ENCODE measurements around the gene RGS7.

Gene RGS7

DNA sequence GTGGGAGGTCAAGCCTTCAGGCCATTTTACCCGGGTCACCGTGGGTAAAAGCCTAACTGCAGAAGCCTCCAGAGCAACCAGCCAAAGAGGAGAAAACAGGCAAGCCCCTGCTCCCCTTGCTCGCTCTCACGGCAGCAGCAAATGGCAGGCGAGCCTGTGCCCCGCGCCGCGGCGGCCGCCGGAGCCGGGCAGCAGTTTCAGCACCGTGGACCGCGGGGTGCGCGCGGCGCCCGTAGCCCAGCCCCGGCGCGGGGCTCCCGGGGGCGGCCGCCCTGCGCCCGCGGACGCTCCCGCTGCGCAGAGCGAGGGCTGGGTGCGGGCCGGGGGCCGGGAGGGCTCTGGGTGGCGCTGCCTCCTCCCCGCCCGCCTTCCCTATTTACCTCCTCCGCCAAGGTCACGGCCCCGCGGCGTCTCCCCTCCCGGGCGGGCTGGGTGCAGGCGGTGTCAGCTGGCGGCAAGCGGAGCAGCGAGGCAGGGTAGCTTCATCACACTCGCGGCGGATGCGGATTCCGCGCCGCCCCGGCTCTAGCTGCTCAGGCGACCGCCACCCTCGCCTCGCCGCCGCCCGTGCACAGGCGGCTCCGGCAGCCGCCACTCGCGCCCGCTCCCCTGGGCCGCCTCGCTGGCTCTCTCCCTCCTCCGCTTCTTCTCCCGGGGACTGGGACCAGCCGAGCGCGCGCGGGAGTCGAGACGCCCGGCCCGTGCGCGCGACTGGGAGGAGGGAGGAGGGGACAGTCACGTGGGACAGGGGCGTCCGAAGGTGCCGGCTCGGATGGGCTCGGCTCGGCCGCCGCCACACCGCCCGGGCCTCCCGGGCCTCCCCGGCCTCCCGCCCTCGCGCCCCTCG, at the start of gene RGS7:
Gene RGS7, minus strand, starts transcription at position 687 of the 847 bp plus-strand sequence.
- DNase-seq (ENCODE audit: extremely low read depth, low read depth) = no peak
- TF ChIP-seq, protein P1, sequence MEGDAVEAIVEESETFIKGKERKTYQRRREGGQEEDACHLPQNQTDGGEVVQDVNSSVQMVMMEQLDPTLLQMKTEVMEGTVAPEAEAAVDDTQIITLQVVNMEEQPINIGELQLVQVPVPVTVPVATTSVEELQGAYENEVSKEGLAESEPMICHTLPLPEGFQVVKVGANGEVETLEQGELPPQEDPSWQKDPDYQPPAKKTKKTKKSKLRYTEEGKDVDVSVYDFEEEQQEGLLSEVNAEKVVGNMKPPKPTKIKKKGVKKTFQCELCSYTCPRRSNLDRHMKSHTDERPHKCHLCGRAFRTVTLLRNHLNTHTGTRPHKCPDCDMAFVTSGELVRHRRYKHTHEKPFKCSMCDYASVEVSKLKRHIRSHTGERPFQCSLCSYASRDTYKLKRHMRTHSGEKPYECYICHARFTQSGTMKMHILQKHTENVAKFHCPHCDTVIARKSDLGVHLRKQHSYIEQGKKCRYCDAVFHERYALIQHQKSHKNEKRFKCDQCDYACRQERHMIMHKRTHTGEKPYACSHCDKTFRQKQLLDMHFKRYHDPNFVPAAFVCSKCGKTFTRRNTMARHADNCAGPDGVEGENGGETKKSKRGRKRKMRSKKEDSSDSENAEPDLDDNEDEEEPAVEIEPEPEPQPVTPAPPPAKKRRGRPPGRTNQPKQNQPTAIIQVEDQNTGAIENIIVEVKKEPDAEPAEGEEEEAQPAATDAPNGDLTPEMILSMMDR (IDR thresholded peaks at IDR 0.05; ENCODE audit: low read depth, low read length) = no peak

DNA sequence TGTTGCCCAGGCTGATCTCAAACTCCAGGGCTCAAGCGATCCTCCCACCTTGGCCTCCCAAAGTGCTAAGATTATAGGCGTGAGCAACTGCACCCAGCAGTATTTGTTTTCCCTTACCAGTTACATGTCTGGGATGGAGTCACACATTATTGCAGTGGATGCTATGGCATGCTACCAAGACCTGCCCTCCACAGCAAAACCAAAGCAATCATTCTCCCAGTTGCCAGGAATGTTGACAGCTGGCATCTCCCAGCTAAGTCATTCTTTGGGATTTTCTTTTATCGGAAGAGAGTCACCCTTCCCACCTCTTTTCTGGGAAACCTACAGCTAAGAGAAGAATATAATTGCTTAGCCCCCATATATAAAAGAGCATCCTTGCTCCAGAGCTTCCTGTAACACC, 49.4 kb upstream of the RGS7 start:
- TF ChIP-seq, protein P1 (IDR thresholded peaks at IDR 0.05; ENCODE audit: low read depth, low read length) = no peak
- no peak for DNase-seq (ENCODE audit: extremely low read depth, low read depth)

DNA sequence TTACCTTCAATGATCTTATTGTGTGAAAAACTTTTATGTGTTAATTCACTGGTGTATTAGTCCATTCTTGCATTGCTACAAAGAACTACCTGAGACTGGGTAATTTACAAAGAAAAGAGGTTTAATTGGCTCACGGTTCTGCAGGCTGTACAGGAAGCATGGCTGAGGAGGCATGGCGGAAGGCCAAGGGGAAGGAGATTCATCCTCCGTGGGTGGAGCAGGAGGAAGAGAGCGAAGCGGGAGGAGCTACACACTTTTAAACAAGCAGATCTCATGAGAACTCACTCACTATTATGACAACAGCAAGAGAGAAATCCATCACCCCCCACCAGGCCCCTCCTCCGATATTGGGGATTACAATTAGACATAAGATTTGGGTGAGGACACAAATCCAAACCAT, 44.2 kb upstream of the RGS7 start:
- TF ChIP-seq, protein P1 (IDR thresholded peaks at IDR 0.05; ENCODE audit: low read depth, low read length) = no peak
- no peak for DNase-seq (ENCODE audit: extremely low read depth, low read depth)

DNA sequence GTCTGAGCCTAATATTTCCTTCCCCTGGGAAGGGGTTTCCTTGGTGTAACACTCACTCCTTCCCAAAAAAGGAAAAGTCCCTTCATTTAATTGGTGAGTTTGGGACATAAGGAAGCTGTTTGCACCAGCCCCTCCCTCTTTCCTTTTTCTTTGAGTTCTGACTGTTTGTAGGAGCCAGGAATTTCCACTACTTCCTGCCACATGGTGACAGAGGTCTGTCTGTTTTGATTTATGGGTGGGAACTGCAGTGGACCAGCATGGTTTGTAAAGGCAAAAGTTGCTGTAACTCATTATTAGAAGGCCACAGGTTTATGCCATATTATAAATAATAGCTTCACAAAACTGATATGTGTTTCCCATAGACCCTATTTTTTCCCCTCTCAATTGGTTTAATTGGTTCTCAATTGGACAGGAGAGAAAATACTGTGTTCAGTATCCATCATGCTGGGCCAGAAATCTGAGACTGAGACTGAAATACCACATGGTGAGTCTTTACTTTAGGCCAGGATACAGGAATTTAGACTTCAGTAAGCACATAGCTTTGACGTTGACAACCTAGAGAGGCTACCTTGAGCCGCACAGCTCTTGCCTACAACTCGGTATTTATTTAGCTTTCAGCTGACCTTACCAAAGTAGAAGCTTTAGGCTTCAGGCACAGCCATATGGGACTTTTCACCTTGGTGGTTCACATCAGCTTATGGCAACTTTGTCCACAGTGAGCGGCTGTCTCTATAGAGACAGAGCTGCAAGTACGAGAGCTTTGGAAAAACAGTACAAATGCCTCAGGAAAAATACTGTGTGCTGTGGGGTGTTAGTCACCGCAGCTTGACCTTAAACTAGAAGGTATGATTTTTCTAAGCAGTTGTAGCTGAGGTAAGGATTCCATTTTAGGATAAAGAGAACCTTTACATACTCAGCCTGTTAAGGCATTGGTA, 40.0 kb upstream of the RGS7 start:
- TF ChIP-seq, protein P1 (IDR thresholded peaks at IDR 0.05; ENCODE audit: low read depth, low read length) = no peak
- no peak for DNase-seq (ENCODE audit: extremely low read depth, low read depth)

DNA sequence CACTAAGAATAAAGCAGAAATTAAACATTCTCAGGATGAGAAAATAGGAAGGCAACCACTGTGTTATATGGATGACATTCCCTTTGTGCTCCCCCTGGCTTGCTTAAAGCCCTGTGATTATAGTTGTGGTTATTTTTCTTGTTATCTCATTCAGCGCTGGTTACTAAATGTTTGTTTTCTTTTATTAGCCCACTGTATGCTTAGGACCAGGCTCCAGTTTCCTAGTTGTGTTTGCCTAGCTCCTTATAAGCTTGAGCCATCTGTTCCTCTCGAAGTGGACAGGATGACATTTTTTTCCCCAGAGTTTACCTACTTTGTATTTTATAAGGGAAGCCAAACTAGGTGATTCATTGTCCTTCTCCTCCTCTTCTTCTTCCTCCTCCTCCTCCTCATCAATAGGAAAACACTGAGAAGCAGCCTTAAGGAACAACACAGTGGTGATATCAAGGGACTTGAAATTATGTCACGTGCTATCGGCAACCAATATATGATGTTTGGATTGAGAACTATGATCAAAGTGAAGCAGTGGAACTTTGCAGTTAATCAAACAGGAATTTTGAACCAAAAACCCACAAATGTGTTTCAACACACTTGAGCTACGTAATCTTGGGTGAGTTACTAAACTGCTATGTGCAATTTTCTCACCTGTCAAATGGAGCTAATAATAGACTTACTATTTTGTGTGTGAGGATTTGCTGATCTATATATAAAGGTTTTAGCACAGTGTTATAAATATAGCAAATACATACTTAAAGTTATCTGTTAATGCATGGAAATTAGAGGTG, 35.1 kb upstream of the RGS7 start:
- TF ChIP-seq, protein P1 (IDR thresholded peaks at IDR 0.05; ENCODE audit: low read depth, low read length) = no peak
- no peak for DNase-seq (ENCODE audit: extremely low read depth, low read depth)

DNA sequence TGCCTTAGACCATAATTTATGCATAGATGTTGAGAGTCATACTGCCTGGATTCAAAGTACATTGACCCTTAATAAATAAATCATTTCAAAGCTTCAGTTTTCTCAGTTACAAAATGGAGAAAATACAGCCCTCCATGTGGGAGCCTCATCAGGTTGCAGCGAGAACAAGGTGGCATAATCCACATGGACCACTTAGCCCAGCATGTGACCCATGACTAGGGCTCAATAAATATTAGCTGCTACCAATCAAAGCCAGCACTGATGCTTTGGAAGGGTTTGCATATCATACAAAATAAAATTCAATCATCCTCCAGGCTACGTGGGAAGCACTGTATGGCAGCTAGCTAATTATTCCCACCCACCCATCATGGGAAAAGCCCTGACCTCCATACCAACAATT, 33.5 kb upstream of the RGS7 start:
- TF ChIP-seq, protein P1 (IDR thresholded peaks at IDR 0.05; ENCODE audit: low read depth, low read length) = no peak
- DNase-seq (ENCODE audit: extremely low read depth, low read depth) = no peak
